PC-9 (cell line): ENCODE results near the gene PUS1.

Experiments used
- EZH2 ChIP-seq: fragments of 200-600 bp; sonication (generic); IDR thresholded peaks from 2 replicates; pipeline ENCODE4 v1.8.0; 2017; ENCODE audit warnings: antibody characterized with exemption, low read depth
- TF ChIP-seq, protein P1 (sequence below): fragments of 200-600 bp; sonication (generic); conservative IDR thresholded peaks from 2 replicates; pipeline ENCODE4 v1.6.1; 2017; ENCODE audit warnings: mixed run types, antibody characterized with exemption, mild to moderate bottlenecking, moderate library complexity

GRCh38 chr12:131896811-131897270, 32.2 kb upstream of the PUS1 start:
- TF ChIP-seq, protein P1, sequence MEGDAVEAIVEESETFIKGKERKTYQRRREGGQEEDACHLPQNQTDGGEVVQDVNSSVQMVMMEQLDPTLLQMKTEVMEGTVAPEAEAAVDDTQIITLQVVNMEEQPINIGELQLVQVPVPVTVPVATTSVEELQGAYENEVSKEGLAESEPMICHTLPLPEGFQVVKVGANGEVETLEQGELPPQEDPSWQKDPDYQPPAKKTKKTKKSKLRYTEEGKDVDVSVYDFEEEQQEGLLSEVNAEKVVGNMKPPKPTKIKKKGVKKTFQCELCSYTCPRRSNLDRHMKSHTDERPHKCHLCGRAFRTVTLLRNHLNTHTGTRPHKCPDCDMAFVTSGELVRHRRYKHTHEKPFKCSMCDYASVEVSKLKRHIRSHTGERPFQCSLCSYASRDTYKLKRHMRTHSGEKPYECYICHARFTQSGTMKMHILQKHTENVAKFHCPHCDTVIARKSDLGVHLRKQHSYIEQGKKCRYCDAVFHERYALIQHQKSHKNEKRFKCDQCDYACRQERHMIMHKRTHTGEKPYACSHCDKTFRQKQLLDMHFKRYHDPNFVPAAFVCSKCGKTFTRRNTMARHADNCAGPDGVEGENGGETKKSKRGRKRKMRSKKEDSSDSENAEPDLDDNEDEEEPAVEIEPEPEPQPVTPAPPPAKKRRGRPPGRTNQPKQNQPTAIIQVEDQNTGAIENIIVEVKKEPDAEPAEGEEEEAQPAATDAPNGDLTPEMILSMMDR, result no peak
- TF ChIP-seq EZH2, result no peak
